ENCODE measurements around the gene AGAP5.
A peak's percentile ranks its signal among the peaks of the same experiment; 100 is the strongest.
"Not testable (repeated sequence)": the region's sequence is repeated elsewhere in the genome, so short reads cannot be mapped to it uniquely, and the experiment has no call there.

AGAP5 gene

GRCh38 chr10:73697675-73698159, at the start of gene AGAP5:
TSS of gene AGAP5 (minus strand) at chr10:73698109. CDS start at chr10:73697755, 354 bp downstream.
- not testable (repeated sequence) for DNase-seq

GRCh38 chr10:73746721-73747120, 48.8 kb upstream of the AGAP5 start:
- DNase-seq, result no peak

GRCh38 chr10:73744664-73744975, 46.7 kb upstream of the AGAP5 start:
- peak; percentile 62 for DNase-seq

GRCh38 chr10:73743905-73744663, 46.2 kb upstream of the AGAP5 start, which contains the start of gene SEC24C:
TSS of gene SEC24C (plus strand) at chr10:73744372. CDS start at chr10:73746833, 2,461 bp downstream.
- peak; percentile 94 for DNase-seq

- DNase-seq, result no peak
Measured at GRCh38 chr10:73743327-73743904, 45.5 kb upstream of the AGAP5 start.

- no peak for DNase-seq
Measured at GRCh38 chr10:73742454-73742734, 44.5 kb upstream of the AGAP5 start.

- DNase-seq, result not testable (repeated sequence)
Measured at GRCh38 chr10:73740501-73741254, 42.8 kb upstream of the AGAP5 start.

GRCh38 chr10:73734796-73735305, 36.9 kb upstream of the AGAP5 start:
- DNase-seq, result no peak

- no peak for DNase-seq
Measured at GRCh38 chr10:73734028-73734720, 36.3 kb upstream of the AGAP5 start.

GRCh38 chr10:73732931-73733623, 35.2 kb upstream of the AGAP5 start:
- no peak for DNase-seq

- no peak for DNase-seq
Measured at GRCh38 chr10:73732426-73732825, 34.5 kb upstream of the AGAP5 start.

- DNase-seq, result no peak
Measured at GRCh38 chr10:73731588-73732375, 33.9 kb upstream of the AGAP5 start.

- DNase-seq, result peak; percentile 87
Measured at GRCh38 chr10:73730153-73730906, 32.4 kb upstream of the AGAP5 start.

GRCh38 chr10:73729781-73730152, 31.9 kb upstream of the AGAP5 start:
- not testable (repeated sequence) for DNase-seq

- no peak for DNase-seq
Measured at GRCh38 chr10:73723516-73723915, 25.6 kb upstream of the AGAP5 start.

GRCh38 chr10:73720561-73720960, 22.7 kb upstream of the AGAP5 start:
- not testable (repeated sequence) for DNase-seq

- DNase-seq, result peak; percentile 66
Measured at GRCh38 chr10:73717556-73717955, 19.6 kb upstream of the AGAP5 start.

- DNase-seq, result no peak
Measured at GRCh38 chr10:73716251-73716650, 18.3 kb upstream of the AGAP5 start.

- DNase-seq, result not testable (repeated sequence)
Measured at GRCh38 chr10:73715179-73716156, 17.6 kb upstream of the AGAP5 start.

- not testable (repeated sequence) for DNase-seq
Measured at GRCh38 chr10:73714483-73714882, 16.6 kb upstream of the AGAP5 start.

Data from RPMI8226 (cell line).